MV-4-11 (cell line): Measurements from ENCODE around the gene DHX8.

Source experiments
- DNase-seq: peaks from one replicate; lab custom pipeline; 2025; lab: John Stamatoyannopoulos, UW

The DHX8 gene

DNA sequence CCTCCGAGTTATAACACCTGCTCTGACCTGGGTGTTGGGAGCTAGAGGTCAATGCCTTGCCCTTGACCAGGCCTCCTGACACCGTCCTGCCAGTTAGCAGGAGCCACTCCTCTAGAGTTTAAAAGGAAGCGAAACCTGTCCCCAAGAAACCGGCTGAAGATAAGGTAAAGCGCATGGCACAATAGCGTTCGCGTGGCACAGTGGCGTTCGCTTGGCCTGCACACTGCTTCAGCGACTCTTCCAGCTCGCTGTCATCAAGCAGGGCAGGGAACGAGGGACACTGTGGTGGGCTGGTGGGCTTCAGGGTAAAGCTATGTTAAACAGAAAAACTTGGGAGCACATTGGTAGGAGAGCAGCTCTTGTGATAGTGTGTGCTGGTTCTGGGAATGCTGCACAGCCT is 90.6 kb downstream of the DHX8 start:
- peak; percentile 60 for DNase-seq

DNA sequence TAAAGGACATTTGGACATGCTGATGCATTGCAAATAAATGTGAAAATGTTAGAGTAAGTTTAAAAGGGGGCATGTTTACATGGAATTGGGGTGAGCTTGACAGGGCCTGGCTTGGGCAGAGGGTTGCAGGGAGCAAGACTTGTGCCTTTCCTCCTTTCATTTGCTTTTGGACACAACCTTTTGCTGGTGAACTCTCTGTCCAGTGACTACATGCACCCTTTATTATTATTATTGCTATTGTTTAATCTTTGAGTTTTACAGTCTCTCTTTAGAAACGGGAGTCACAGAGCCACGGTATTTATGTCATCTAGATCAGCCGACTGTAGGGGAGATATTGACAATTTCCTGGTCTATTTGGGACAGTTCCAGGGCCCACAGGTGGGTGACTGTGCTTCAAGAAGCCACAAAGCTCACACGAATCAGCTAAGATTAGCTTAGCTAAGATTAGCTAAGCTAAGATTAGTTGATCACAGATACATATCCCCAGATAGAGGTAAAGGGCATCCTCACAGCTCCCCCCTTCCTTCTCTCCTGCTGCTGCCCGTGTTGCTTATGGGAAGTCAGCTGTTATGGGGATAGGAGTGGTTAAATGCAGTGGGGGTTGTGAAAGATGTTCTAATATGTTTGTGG is 91.2 kb downstream of the DHX8 start:
- DNase-seq: no peak
